22Rv1 (cell line): ENCODE measurements around the gene MKI67.

ENCODE experiments used
- ZFX ChIP-seq: fragments of 450-650 bp; IDR thresholded peaks from 2 replicates; pipeline ENCODE4 v1.6.1; 2017; ENCODE audit warnings: antibody characterized with exemption, borderline replicate concordance
- TF ChIP-seq, protein P1 (sequence below): fragments of 450-650 bp; IDR thresholded peaks from 2 replicates; pipeline ENCODE4 v1.5.1; 2017; ENCODE audit warnings: mild to moderate bottlenecking

- TF ChIP-seq, protein P1, sequence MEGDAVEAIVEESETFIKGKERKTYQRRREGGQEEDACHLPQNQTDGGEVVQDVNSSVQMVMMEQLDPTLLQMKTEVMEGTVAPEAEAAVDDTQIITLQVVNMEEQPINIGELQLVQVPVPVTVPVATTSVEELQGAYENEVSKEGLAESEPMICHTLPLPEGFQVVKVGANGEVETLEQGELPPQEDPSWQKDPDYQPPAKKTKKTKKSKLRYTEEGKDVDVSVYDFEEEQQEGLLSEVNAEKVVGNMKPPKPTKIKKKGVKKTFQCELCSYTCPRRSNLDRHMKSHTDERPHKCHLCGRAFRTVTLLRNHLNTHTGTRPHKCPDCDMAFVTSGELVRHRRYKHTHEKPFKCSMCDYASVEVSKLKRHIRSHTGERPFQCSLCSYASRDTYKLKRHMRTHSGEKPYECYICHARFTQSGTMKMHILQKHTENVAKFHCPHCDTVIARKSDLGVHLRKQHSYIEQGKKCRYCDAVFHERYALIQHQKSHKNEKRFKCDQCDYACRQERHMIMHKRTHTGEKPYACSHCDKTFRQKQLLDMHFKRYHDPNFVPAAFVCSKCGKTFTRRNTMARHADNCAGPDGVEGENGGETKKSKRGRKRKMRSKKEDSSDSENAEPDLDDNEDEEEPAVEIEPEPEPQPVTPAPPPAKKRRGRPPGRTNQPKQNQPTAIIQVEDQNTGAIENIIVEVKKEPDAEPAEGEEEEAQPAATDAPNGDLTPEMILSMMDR, result no peak
- no peak for TF ChIP-seq ZFX
Observed at GRCh38 chr10:128046953-128047290, 79.3 kb downstream of the MKI67 start.
